ENCODE data around the gene DENND6B.

DNA sequence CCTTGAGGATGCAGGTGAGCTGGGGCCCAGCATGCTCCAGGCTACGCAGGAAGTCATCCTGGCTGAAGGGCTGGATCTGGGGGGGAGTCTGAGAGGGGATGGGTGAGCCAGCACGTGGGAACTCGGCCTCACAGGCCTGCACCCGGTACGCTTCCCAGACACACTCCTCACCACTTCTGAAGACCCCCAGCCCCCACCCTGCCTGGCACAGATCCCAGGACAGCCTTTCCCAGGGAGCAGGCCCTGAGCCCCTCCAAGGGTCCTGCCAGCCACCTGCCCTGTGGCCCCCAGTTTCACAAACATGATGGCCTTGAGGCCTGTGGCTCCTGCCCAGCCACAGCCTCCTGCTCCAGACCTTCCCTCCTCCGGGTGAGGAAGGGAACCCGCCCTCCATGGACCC lies 13.8 kb downstream of the DENND6B start:
- TF ChIP-seq, protein P1, sequence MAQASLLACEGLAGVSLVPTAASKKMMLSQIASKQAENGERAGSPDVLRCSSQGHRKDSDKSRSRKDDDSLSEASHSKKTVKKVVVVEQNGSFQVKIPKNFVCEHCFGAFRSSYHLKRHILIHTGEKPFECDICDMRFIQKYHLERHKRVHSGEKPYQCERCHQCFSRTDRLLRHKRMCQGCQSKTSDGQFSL (CRISPR knock-in tag; IDR thresholded peaks at IDR 0.05): no peak
- no peak for TF ChIP-seq EZH2 (conservative IDR thresholded peaks at IDR 0.05; ENCODE audit: low read depth, low read length)
- no peak for TF ChIP-seq RNF2 (conservative IDR thresholded peaks at IDR 0.05; ENCODE audit: low read depth)
- no peak for TF ChIP-seq ZNF251 (CRISPR knock-in tag; IDR thresholded peaks at IDR 0.05)
- TF ChIP-seq SNRNP70 (IDR thresholded peaks at IDR 0.05; ENCODE audit: low read depth, low read length): no peak
- TF ChIP-seq, protein P2, sequence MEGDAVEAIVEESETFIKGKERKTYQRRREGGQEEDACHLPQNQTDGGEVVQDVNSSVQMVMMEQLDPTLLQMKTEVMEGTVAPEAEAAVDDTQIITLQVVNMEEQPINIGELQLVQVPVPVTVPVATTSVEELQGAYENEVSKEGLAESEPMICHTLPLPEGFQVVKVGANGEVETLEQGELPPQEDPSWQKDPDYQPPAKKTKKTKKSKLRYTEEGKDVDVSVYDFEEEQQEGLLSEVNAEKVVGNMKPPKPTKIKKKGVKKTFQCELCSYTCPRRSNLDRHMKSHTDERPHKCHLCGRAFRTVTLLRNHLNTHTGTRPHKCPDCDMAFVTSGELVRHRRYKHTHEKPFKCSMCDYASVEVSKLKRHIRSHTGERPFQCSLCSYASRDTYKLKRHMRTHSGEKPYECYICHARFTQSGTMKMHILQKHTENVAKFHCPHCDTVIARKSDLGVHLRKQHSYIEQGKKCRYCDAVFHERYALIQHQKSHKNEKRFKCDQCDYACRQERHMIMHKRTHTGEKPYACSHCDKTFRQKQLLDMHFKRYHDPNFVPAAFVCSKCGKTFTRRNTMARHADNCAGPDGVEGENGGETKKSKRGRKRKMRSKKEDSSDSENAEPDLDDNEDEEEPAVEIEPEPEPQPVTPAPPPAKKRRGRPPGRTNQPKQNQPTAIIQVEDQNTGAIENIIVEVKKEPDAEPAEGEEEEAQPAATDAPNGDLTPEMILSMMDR (CRISPR knock-in tag; IDR thresholded peaks at IDR 0.05): no peak
- TF ChIP-seq, protein P3, sequence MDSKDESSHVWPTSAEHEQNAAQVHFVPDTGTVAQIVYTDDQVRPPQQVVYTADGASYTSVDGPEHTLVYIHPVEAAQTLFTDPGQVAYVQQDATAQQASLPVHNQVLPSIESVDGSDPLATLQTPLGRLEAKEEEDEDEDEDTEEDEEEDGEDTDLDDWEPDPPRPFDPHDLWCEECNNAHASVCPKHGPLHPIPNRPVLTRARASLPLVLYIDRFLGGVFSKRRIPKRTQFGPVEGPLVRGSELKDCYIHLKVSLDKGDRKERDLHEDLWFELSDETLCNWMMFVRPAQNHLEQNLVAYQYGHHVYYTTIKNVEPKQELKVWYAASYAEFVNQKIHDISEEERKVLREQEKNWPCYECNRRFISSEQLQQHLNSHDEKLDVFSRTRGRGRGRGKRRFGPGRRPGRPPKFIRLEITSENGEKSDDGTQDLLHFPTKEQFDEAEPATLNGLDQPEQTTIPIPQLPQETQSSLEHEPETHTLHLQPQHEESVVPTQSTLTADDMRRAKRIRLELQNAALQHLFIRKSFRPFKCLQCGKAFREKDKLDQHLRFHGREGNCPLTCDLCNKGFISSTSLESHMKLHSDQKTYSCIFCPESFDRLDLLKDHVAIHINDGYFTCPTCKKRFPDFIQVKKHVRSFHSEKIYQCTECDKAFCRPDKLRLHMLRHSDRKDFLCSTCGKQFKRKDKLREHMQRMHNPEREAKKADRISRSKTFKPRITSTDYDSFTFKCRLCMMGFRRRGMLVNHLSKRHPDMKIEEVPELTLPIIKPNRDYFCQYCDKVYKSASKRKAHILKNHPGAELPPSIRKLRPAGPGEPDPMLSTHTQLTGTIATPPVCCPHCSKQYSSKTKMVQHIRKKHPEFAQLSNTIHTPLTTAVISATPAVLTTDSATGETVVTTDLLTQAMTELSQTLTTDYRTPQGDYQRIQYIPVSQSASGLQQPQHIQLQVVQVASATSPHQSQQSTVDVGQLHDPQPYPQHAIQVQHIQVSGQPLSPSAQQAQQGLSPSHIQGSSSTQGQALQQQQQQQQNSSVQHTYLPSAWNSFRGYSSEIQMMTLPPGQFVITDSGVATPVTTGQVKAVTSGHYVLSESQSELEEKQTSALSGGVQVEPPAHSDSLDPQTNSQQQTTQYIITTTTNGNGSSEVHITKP (CRISPR knock-in tag; IDR thresholded peaks at IDR 0.05; ENCODE audit: low read depth): no peak
- TF ChIP-seq POLR2A (IDR thresholded peaks at IDR 0.05; ENCODE audit: insufficient read depth in 1 of 2, low read depth in 2 of 2, low read length in 2 of 2): no peak

All from HepG2 (cell line).